ENCODE data around the gene IRF2BP1. TPM values are rescaled to one million over a fixed set of nuclear protein-coding genes. Genes with fewer than 3 reads are reported as not detected.

IRF2BP1 gene
- total and polyA plus RNA-seq, 2 of the 13 experiments (the other 11 are each of a cell fraction or from before 2014, with no cell fraction given): 4.3 to 14.3 TPM

- Histone ChIP-seq H3K9ac (ENCODE audit: insufficient read depth, low read depth, low read length) (peak overlapping the region; percentile 86), H2AFZ (ENCODE audit: low read length) (no peak overlapping the region), H3K79me2 (ENCODE audit: insufficient read depth, low read length) (peaks cover 61% of the 10 kb centered on the region), H3K36me3 (replicated peaks in 1 of 2; ENCODE audit: control insufficient read depth in 1 of 2, insufficient read depth in 2 of 2, low read length in 2 of 2) (peaks cover 6 to 13% of the 10 kb centered on the region in 2 experiments; a peak in 3 of 5 replicates), H3K4me3 (replicated peaks in 1 of 3; ENCODE audit: insufficient read depth in 1 of 3, low read depth in 2 of 3, low read length in 3 of 3) (peak overlapping the region; percentile 78 to 93 (median 92)), H3K27ac (ENCODE audit: extremely low read length, insufficient read depth, low read length) (peak overlapping the region; percentile 71), H3K27me3 (ENCODE audit: control insufficient read depth in 1 of 2, insufficient read depth in 2 of 2, low read length in 2 of 2) (no peaks in the 10 kb centered on the region; a peak in 1 of 5 replicates), H4K20me1 (ENCODE audit: insufficient read depth, low read length) (0 out of 2 replicates have a peak, but pooled peaks cover 9% of the 10 kb centered on the region), H3K9me3 (ENCODE audit: low read length) (no peaks in the 10 kb centered on the region), H3K4me1 (ENCODE audit: insufficient read depth, low read length) (peaks cover 33% of the 10 kb centered on the region), H3K4me2 (ENCODE audit: low read depth, low read length) (peak overlapping the region; percentile 75)
- POLR2A ChIA-PET: interaction anchor here (1.3 to 13.2 kb wide), 6 partner anchors 14 to 133 kb away, joined by 7 to 388 read pairs (median 26); partner anchors contain the start of genes CCDC61, IRF2BP1, MYPOP and SIX5
- no TSS peak for BruUV-seq (replicated peaks)
- intact Hi-C loops (cut with micrococcal nuclease; ENCODE audit: unreplicated experiment) (no loop called here), in situ Hi-C loops (cut with HindIII; ENCODE audit: extremely low pct_ligation_motif_present, low pct_unique_long_range_greater_than_20kb) (no loop called here)
- CTCF ChIA-PET (ENCODE audit: low intra/inter-chr PET ratio, low total read pairs): interaction anchor here (5.8 kb wide), 1 partner anchor 22 kb away, joined by 263 read pairs; the partner anchor contains the start of gene IRF2BP1
- under 1% methylated on average over 11 of the region's 11 CpGs for WGBS (ENCODE audit: low lambda C conversion rate)
- ATAC-seq (no peak), FAIRE-seq (no peak), DNase-seq (ENCODE audit: low spot score) (no peak)
- TF ChIP-seq KAT7 (CRISPR knock-in tag; IDR thresholded peaks at IDR 0.05; ENCODE audit: borderline replicate concordance) (no peak), SAP130 (CRISPR knock-in tag; IDR thresholded peaks at IDR 0.05; ENCODE audit: low read depth) (0 out of 2 replicates have a peak, but pooled peaks have one; percentile 28), FOXO4 (CRISPR knock-in tag; conservative IDR thresholded peaks at IDR 0.05) (0 out of 2 replicates have a peak, but pooled peaks have one; percentile 42), HBP1 (CRISPR knock-in tag; IDR thresholded peaks at IDR 0.05; ENCODE audit: low read depth) (no peak), ZNF232 (CRISPR knock-in tag; IDR thresholded peaks at IDR 0.05; ENCODE audit: borderline replicate concordance) (no peak), HNF1B (CRISPR knock-in tag; IDR thresholded peaks at IDR 0.05) (no peak), MLLT10 (CRISPR knock-in tag; IDR thresholded peaks at IDR 0.05) (no peak), KLF6 (CRISPR knock-in tag; IDR thresholded peaks at IDR 0.05) (0 out of 2 replicates have a peak, but pooled peaks have one; percentile 8), ZNF24 (IDR thresholded peaks at IDR 0.05) (no peak), ZNF335 (CRISPR knock-in tag; IDR thresholded peaks at IDR 0.05) (no peak), KAT2B (IDR thresholded peaks at IDR 0.05; ENCODE audit: borderline replicate concordance, low read depth, low read length) (no peak), CEBPG (CRISPR knock-in tag; IDR thresholded peaks at IDR 0.05) (no peak), ZFP41 (CRISPR knock-in tag; IDR thresholded peaks at IDR 0.05; ENCODE audit: borderline replicate concordance) (no peak), HOMEZ (CRISPR knock-in tag; IDR thresholded peaks at IDR 0.05; ENCODE audit: low read depth) (no peak), ZNF124 (CRISPR knock-in tag; IDR thresholded peaks at IDR 0.05) (0 out of 2 replicates have a peak, but pooled peaks have one; percentile 11), MAZ (IDR thresholded peaks at IDR 0.05; ENCODE audit: borderline replicate concordance, low read depth, low read length) (no peak), MAZ (CRISPR knock-in tag; IDR thresholded peaks at IDR 0.05; ENCODE audit: low read depth) (no peak), TBX2 (CRISPR knock-in tag; IDR thresholded peaks at IDR 0.05; ENCODE audit: borderline replicate concordance) (no peak), ETS1 (CRISPR knock-in tag; IDR thresholded peaks at IDR 0.05) (no peak), NFKB2 (CRISPR knock-in tag; IDR thresholded peaks at IDR 0.05; ENCODE audit: borderline replicate concordance) (no peak)
Observed at GRCh38 chr19:45862271-45862563, 23.7 kb downstream of the IRF2BP1 start.

All from HepG2 (cell line).